Endothelial cell (in vitro differentiated cells): Measurements from ENCODE around the gene CCDC158. TPM values are rescaled to one million over a fixed set of nuclear protein-coding genes. Genes with fewer than 3 reads are reported as not detected.

Source experiments
- DNase-seq: peaks from one replicate; pipeline ENCODE4 v3.0.0; 2021; ENCODE audit warnings: low spot score
- H3K27ac Mint-ChIP-seq: one replicate; pipeline ENCODE4 v1.8.0; 2021; ENCODE audit warnings: mixed read lengths, inconsistent platforms; ENCODE audit not compliant: unreplicated experiment
- H3K27me3 Mint-ChIP-seq: one replicate; pipeline ENCODE4 v1.8.0; 2021; ENCODE audit warnings: mild to moderate bottlenecking, moderate library complexity, mixed read lengths, inconsistent platforms; ENCODE audit not compliant: unreplicated experiment
- H3K36me3 Mint-ChIP-seq: one replicate; pipeline ENCODE4 v1.8.0; 2021; ENCODE audit warnings: mild to moderate bottlenecking, low read depth, mixed read lengths, inconsistent platforms; ENCODE audit not compliant: unreplicated experiment
- H3K4me1 Mint-ChIP-seq: one replicate; pipeline ENCODE4 v1.8.0; 2021; ENCODE audit warnings: mild to moderate bottlenecking, mixed read lengths, inconsistent platforms; ENCODE audit not compliant: unreplicated experiment
- H3K4me3 Mint-ChIP-seq: one replicate; pipeline ENCODE4 v1.8.0; 2021; ENCODE audit warnings: mild to moderate bottlenecking, mixed read lengths, inconsistent platforms; ENCODE audit not compliant: unreplicated experiment
- H3K9me3 Mint-ChIP-seq: one replicate; pipeline ENCODE4 v1.8.0; 2021; ENCODE audit warnings: mixed read lengths, inconsistent platforms; ENCODE audit not compliant: unreplicated experiment
- total RNA-seq: library from RNA; stranded (reverse); fragmentation: NEBNext Ultra II Directional; extraction: Animal tissue kit (Norgen Biotek cat#: 25700); gene quantifications from one replicate; pipeline ENCODE4 v1.2.1, GENCODE V29; 2021; ENCODE audit not compliant: unreplicated experiment
- TF ChIP-seq, protein P1 (sequence below): fragments of 200-600 bp; sonication (generic); IDR thresholded peaks from one replicate; pipeline ENCODE4 v1.5.0; 2021; ENCODE audit warnings: antibody characterized with exemption; ENCODE audit not compliant: unreplicated experiment

CCDC158 gene
- total RNA-seq, 1 donor from 2014 or later: not detected

DNA sequence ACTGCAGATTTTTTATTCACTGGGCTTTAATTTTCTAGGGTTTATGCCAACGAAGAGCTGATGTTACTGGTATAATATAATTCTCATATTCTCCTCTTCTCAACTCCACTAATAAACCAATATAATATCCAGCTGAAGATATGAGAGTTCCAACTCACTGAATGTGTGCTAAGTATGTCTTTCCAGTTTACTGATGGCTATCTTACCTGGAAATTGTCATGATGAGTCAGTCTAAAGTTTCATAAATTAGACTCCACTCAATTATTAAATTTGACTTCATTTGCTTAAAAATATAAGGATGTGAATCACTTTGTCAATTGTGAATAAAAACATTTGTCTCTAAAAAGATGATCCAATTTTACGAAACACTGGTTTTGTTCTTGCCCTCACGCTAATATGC lies 86.1 kb downstream of the CCDC158 start:
- Mint-ChIP-seq H3K4me3 (no peak overlapping the region), H3K36me3 (no peaks in the 10 kb centered on the region), H3K27me3 (no peaks in the 10 kb centered on the region), H3K4me1 (no peaks in the 10 kb centered on the region), H3K9me3 (no peaks in the 10 kb centered on the region), H3K27ac (no peak overlapping the region)
- TF ChIP-seq, protein P1, sequence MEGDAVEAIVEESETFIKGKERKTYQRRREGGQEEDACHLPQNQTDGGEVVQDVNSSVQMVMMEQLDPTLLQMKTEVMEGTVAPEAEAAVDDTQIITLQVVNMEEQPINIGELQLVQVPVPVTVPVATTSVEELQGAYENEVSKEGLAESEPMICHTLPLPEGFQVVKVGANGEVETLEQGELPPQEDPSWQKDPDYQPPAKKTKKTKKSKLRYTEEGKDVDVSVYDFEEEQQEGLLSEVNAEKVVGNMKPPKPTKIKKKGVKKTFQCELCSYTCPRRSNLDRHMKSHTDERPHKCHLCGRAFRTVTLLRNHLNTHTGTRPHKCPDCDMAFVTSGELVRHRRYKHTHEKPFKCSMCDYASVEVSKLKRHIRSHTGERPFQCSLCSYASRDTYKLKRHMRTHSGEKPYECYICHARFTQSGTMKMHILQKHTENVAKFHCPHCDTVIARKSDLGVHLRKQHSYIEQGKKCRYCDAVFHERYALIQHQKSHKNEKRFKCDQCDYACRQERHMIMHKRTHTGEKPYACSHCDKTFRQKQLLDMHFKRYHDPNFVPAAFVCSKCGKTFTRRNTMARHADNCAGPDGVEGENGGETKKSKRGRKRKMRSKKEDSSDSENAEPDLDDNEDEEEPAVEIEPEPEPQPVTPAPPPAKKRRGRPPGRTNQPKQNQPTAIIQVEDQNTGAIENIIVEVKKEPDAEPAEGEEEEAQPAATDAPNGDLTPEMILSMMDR: no peak
- DNase-seq: no peak

DNA sequence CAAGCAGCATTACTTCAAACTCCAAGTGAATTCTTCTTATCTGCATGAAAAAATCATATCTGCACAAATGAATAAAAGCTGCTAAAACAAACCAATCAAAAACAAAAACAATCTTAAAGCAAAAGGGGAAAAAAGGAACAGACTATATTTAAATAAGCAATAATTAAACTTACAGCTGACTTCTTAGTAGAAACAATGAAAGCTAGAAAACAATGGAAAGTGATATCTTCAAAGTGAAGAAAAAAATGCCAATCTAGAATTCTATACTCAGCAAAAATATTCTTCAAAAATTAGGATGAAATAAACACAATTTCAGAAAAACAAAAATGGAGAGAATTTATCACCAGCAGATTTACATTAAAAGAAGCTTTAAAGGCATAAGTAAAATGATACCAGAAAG lies 94.4 kb downstream of the CCDC158 start:
- Mint-ChIP-seq H3K9me3 (no peaks in the 10 kb centered on the region), H3K27ac (no peak overlapping the region), H3K4me1 (no peaks in the 10 kb centered on the region), H3K4me3 (no peak overlapping the region), H3K27me3 (peaks cover 1% of the 10 kb centered on the region), H3K36me3 (no peaks in the 10 kb centered on the region)
- no peak for DNase-seq
- TF ChIP-seq, protein P1: no peak

DNA sequence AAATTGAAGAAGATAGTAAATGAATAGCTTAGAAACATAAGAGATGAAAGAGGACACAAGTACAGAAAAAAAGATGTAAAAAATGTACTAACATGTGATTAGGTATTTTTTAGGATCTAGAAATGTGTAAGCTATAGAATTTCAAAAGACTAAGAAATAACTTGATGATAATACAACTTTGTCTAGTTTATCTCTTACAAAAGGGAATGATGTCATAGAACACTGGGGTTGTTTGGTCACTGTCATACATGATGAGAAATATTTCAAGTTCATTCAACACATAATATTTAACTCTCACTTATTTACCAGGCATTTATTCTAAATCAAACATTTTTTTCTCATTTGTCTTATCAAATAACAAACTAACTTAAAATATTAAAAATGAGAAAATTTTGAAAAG lies 95.9 kb downstream of the CCDC158 start:
- no peak for DNase-seq
- H3K27me3 Mint-ChIP-seq: peaks cover 1% of the 10 kb centered on the region
- H3K27ac Mint-ChIP-seq: no peak overlapping the region
- H3K9me3 Mint-ChIP-seq: no peaks in the 10 kb centered on the region
- no peak overlapping the region for H3K4me3 Mint-ChIP-seq
- H3K4me1 Mint-ChIP-seq: no peaks in the 10 kb centered on the region
- TF ChIP-seq, protein P1: no peak
- no peaks in the 10 kb centered on the region for H3K36me3 Mint-ChIP-seq

GRCh38 chr4:76322236-76322635 lies 98.7 kb downstream of the CCDC158 start:
- TF ChIP-seq, protein P1: no peak
- no peak overlapping the region for H3K4me3 Mint-ChIP-seq
- no peak for DNase-seq
- H3K27me3 Mint-ChIP-seq: peaks cover 1% of the 10 kb centered on the region
- H3K27ac Mint-ChIP-seq: no peak overlapping the region
- no peaks in the 10 kb centered on the region for H3K36me3 Mint-ChIP-seq
- no peaks in the 10 kb centered on the region for H3K9me3 Mint-ChIP-seq
- no peaks in the 10 kb centered on the region for H3K4me1 Mint-ChIP-seq

DNA sequence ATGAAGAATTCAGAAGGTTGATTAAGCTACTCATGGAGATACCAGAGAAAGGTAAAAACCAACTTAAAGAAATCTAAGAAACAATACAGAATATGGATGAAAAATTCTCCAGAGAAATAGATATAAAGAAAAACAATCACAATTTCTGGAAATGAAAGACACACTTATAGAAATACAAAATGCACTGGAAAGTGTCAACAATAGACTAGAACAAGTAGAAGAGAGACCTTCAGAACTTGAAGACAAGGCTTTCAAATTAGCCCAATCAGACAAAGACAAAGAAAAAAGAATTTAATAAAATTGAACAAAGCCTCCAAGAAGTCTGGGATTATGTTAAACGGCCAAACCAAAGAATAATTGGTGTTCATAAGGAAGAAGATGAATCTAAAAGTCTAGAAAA lies 104.8 kb downstream of the CCDC158 start:
- TF ChIP-seq, protein P1: no peak
- Mint-ChIP-seq H3K27me3 (no peaks in the 10 kb centered on the region), H3K27ac (no peak overlapping the region), H3K4me1 (no peaks in the 10 kb centered on the region), H3K9me3 (no peaks in the 10 kb centered on the region), H3K36me3 (no peaks in the 10 kb centered on the region), H3K4me3 (no peak overlapping the region)
- no peak for DNase-seq
